H1 (cell line): ENCODE results near the gene DNM1L. TPM values are rescaled to one million over a fixed set of nuclear protein-coding genes. Genes with fewer than 3 reads are reported as not detected.

Experiments used
- JUND ChIP-seq: IDR thresholded peaks from 2 replicates; pipeline ENCODE4 v1.6.1; 2011; ENCODE audit warnings: mild to moderate bottlenecking, improper control_type of control experiment, low read length
- RFX5 ChIP-seq: IDR thresholded peaks from 2 replicates; pipeline ENCODE4 v1.6.1; 2011; ENCODE audit warnings: low read depth, low read length, improper control_type of control experiment, borderline replicate concordance
- TEAD4 ChIP-seq: IDR thresholded peaks from 2 replicates; pipeline ENCODE4 v1.6.1; 2012; ENCODE audit warnings: low read depth, low read length, inconsistent platforms, mixed read lengths
- polyA plus RNA-seq, 7 experiments: library from polyadenylated mRNA; depleted of rRNA in 3 of 7; stranded (reverse) in 5 of 7; unstranded in 2 of 7; fragments of >200 nt in 5 of 7; fragments of 200-250 nt in 2 of 7; gene quantifications; 1 replicate in 5 of 7; 2 replicates in 1 of 7; 4 replicates in 1 of 7; pipeline versions ENCODE4 v1.2.1 to v1.2.3, GENCODE V29; 2011 to 2013; ENCODE audit warnings: missing spikeins in 2 of 7, mixed read lengths in 2 of 7
- total RNA-seq: library from RNA; stranded (reverse); fragmentation: NEBNext Ultra II Directional; extraction: Animal tissue kit (Norgen Biotek cat#: 25700); gene quantifications from 2 replicates; pipeline ENCODE4 v1.2.1, GENCODE V29; 2021

Gene DNM1L
- total and polyA plus RNA-seq, 2 of the 8 experiments (the other 6 are each of a cell fraction or from before 2014, with no cell fraction given), result 23.7 to 93.9 TPM

- no peak for TF ChIP-seq JUND
- TF ChIP-seq TEAD4, result no peak
- TF ChIP-seq RFX5, result no peak
These were observed 78.1 kb downstream of the DNM1L start (continued) for GRCh38 chr12:32757157-32757556.
